Stimulated activated naive CD8-positive, alpha-beta T cell treated with anti-CD3 and anti-CD28 coated beads, Interleukin-15, Interleukin-2, amounts not matched to agents 100 U/mL and 50 U/mL, for 24 hours (primary cell): Measurements from ENCODE around the gene DDAH1.
"Not testable (repeated sequence)": the region's sequence is repeated elsewhere in the genome, so short reads cannot be mapped to it uniquely, and the experiment has no call there.

ENCODE experiments used
- ATAC-seq: fragments of 150-1000 bp; cut with Tn5 transposase; one replicate; pipeline ENCODE4 v1.10.0; 2021
- DNase-seq: peaks from one replicate; pipeline ENCODE4 v3.0.0; 2021

Gene DDAH1

DNA sequence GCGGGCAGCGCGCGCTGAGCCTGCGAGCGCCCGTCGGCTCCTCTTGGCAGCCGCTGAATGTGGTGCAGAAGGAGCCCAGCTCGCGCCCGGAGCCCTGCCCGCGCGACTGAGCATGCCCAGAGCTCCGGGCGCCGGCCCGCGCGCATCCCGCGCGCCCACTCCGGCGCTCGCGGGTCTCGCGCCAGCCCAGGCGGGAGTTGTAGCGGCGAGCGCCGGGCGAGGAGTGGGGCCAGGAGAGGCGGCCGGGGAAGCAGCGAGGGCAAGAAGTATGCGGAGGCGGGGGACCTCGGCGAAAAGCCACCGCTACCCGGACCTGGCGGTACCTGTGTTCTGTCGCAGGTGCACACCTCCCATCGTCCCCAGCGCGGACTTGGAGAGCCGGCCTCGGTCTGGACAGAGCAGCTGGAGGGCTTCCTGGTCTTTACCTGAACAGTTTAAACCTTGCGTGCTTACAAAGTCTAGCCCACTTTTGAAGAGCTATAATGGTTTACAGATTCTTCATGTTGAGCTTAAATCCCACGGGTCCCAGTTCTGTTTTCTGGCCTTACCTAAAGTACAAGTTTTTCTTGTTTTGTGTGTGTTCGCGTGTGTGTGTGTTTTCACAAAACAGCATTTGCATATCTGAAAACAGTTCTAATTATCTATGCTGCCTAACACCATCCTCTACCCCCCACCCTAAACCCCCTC lies at the start of gene DDAH1:
Gene DDAH1 (minus strand): TSS at position 61 of the 687 bp plus-strand sequence. CDS start 114 bp downstream, outside the sequence.
- peak; percentile 14 for DNase-seq
- ATAC-seq: peak; percentile 41

DNA sequence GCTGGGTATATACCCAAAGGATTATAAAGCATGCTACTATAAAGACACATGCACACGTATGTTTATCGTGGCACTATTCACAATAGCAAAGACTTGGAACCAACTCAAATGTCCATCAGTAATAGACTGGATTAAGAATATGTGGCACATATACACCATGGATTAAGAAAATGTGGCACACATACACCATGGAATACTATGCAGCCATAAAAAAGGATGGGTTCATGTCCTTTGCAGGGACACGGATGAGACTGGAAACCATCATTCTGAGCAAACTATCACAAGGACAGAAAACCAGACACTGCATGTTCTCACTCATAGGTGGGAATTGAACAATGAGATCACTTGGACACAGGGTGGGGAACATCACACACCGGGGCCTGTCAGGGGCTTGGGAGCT lies 49.0 kb upstream of the DDAH1 start:
- not testable (repeated sequence) for DNase-seq, ATAC-seq

DNA sequence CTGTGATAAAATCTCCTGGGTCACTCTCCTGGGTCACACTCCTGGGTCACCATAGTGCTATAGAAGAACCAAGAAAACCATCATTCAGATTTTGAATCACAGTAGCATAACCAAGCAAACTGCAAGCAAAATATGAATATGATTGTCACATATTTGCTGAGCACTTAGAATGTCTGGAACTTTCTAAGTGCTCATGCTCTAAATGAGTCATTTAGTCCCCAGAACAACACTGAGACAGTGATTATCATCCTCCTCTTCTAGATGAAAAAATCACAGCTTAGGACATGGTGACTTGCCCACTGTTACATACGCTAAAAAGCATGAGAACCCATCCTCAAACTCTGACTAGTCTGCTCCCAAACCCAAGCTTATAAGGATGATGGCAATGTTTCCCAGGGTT lies 39.5 kb upstream of the DDAH1 start:
- DNase-seq: no peak
- ATAC-seq: no peak

DNA sequence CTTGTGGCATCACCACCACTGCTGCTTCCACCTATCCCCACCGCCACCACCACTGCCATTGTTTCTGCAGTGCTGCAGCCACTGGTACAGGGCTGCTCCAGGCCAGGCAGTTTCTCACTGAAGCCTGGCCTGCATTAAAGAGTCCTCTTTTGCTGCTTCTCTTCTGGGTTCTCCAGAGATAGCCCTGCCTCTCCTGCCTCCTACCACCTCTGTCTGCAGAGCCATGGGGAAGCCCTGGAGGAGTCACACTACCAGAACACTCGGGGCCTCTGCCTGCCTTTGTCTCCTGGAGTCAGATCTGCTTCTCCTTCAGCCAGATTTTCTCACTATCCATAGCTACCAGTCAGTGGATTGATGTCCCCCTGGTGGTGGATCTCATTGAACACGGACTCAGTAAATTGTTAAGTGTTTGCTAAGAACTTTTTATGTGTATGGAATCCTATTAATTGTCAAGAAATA lies 37.7 kb upstream of the DDAH1 start:
- DNase-seq: no peak
- ATAC-seq: no peak

DNA sequence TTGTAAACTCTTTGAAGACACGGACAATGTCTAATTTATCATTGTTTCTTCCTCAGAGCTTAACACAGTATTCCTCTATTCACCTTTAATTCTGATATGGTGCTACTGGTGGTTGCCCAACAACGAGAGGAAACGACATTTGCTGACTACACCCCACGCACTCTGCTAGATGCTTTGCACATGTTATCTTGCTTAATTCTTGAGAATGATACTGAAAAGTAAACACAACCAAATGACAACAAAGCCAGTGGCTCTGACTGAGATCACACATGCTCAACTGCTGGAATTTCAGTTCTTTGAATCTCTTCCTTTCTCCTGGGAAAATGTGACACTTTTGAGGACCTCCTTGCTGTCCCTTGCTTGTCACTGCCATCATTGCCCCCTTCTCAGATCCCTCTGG lies 37.2 kb upstream of the DDAH1 start:
- ATAC-seq (no peak), DNase-seq (no peak)

DNA sequence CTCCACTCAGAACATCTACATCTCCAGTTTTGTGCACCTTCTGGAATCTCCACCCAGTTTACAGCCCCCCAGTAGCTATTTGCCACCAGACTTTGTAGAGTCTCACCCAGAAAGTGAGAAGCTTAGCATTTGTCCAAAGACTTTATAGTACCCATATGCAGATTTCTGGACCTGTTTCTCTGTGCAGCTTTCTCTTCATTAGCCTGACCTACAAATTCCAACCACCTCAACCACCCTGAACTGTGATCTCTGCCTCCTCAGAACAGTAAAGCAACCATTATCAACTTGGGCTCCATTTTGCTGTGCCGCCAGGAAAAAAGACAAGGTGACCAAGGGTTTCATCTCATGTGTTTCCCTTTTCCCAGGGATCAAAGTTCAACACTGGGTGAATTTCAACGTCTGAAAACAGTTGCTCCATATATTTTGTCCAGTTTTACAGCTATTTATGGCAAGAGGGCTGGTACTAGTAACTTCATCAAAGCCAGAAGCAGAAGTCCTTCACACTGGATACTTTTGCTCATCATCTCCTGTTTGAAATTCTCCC lies 36.5 kb upstream of the DDAH1 start:
- ATAC-seq: no peak
- DNase-seq: no peak

DNA sequence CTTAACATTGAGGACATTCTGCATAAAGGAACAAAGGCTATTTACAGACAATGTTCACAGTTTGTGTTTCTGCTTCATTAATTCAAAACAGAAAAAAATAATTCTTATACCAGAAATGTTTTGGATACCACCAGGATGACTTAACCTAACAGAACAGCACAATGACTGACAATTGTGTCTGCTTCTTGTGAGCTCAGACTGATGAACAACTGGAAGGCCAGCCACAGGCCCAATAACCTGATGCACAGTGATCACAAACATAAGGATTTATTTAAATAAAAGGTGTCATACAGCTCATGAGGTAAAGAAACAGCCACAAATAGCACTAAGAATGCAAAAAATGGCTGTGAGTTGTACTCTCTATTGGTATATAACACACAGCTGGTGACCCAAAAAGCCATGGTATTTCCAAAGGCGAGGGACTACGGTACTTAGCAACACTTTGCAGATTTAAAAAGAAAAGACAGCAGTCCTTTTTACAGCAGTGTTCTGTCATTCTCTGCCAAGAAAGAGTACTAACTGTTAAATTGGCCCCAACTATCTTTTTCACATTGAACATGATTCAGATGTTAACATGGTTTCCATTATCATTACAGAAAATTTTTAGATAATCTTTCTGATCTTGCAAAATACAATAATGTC lies 32.1 kb upstream of the DDAH1 start:
- DNase-seq: no peak
- no peak for ATAC-seq

DNA sequence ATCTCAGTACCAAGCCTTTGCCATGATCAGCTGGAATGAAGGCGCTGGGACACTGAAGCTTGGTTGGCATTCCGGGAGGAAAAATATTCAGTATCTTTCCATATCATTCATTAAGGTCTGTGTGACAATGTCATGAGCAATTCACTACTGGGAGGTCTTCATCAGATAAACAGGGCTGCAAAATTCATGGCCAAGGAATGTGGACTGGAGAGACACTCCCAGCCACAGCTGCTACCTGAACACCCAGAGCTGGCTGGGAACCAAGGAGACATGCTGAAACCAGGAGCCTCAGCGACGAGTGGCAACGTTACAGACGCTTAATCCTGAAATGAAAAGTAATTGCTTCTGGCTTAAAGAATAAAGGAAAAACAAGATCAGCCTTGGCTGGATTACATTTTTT lies 30.6 kb upstream of the DDAH1 start:
- ATAC-seq (no peak), DNase-seq (no peak)

DNA sequence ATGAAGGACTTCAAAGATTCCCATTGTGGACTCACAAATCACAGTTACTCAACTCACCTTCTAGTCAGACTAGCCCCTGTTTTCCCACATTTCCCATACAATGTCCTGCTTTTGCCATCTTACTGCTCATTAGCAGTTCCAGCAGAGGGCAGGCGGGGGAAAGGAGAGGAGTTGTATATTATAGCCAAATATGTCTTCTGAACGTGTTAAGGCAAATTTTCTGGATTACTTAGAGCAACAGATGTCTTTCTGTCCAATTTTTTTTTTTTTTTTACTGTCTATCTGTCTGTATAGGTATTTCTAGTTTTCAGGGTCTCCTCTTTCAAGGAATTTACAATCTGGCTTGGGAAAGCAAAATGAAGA lies 29.9 kb upstream of the DDAH1 start:
- DNase-seq (no peak), ATAC-seq (no peak)

DNA sequence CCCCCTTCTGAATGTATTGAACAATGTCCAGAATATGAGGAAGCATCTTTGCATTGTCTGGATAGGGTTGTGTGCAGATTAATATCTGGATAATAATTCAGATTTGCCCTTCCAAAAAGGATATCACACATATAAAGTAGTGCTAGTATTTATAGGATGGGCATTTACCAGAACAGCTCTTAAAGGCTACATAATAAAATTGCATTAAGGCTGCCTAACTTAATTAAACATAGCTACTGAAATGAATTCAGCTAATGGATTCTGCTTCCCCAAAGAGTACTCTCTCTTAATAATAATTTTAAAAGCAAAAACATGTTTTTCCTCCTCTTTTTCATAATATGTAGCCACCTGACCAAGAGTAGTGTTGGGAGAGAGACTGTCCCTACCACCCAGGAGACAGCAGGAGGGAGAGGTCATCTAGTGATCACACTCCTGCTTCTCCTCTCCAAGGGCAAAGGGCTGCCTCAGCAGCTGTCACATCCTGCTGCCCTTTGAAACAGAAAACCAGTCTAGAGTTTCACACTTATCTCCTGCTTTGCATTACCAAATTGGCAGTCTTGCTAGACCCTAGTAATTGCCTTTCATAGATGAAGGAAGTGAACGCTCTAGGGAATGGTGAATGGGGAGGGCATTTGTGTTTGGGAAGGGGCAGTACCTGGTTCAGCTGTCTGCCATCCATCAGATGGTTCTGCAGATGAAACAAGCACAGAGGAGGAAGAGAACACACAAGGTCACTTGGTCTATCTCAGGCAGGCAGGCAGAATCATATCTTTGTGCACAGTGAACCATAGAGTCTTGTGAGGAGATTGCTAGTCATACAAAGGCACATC lies 29.3 kb upstream of the DDAH1 start:
- no peak for DNase-seq
- ATAC-seq: peak; percentile 36

DNA sequence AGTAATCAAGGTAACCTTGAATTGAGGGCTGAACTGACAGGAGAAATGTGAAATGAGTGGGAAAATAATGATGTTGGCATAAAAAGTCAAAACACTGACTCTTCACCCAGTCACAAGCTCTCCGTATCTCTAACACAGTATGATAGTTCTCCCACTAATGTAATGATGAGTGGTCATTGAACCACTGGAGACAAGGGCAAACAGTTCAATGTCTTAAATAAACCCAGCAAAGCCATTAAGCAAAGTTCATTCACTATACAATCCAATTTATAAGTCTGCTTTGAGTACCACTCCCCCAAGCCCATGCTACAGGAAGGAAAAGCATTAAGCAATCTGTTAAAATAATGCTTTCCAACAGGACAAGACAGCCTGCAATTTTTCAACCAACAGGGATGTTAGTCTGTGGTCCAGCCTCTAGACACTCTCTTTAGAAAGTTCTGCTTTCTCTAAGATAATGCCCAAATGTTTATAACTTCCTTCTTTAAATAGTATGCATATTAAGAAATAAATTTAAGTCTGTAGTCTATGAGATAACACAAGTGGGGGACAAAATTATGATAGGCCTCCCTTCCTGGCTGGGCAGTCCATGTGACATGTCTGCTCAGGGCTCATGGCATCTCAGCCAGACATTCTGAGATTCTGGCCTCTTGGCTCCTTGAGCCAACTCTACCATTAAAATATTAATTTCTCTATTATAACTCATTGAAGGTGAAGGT lies 25.5 kb upstream of the DDAH1 start:
- no peak for ATAC-seq
- no peak for DNase-seq

DNA sequence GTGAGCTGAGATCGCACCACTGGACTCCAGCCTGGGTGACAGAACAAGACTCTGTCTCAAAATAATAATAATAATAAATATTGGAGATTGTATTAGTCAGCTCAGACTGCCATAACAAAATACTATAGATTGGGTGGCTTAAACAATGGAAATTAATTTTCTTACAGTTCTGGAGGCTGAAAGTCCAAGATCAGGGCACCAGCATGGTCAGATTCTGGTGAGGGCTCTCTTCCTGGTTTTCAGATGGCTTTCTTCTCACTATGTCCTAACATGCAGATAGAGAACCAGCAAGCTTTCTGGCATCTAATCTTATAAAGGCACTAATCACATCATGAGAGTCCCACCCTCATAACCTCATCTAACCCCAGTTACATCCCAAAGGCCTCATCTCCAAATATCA lies 23.2 kb upstream of the DDAH1 start:
- ATAC-seq (no peak), DNase-seq (no peak)

DNA sequence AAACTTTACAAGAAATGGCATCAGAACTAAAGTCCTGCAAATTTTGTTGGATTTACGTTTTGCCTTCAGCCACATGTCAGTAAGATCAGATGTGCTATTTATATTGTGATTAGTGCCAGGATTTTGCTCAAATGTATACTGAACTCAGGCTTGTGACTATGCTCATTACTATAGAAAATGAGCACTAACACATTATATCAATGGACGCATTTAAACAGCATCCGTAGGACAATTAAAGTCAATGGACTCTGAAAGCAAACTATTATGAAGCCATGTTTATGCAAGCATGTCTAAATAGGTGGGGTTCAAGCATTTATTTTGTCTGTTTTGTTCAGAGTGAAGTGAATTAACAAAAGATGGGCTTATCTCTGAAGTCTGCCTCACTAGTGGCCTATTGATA lies 20.6 kb upstream of the DDAH1 start:
- ATAC-seq (no peak), DNase-seq (no peak)

DNA sequence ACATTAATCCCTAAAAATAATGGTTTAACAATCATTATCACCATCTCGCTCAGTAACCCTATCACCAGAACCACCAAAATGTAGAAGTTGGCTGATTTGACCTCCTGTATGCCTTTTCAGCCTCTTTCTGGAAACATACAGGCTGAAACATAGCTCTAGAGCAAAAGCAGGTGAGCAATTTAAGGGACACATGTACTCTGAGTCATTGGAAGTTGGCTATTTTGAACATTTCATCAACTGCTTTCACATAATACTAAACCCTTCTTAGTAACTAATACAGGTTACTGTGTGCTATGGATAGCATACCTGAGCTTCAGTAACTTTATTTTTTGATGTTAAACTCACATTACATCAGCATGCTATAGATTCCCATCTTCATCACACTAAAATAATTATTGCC lies 19.8 kb upstream of the DDAH1 start:
- no peak for ATAC-seq
- DNase-seq: no peak

DNA sequence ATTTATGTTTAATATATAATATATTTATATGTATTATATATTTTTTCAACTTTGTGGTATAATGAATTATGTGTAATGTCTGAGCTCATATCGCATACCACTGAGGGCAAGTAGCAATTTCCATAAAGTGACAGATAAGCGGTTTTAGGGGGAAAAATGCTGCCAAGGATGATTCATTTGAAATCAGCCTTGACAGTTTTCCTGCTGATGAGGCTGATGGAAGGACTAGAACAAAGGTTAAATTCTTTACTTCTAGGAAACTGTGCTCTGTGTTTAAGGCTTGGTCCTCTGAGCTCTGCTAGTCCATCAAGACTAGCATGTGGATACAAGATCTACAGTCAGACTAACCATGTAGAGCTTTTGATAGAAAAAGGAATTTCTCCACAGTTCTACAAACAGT lies 19.3 kb upstream of the DDAH1 start:
- DNase-seq (no peak), ATAC-seq (no peak)

DNA sequence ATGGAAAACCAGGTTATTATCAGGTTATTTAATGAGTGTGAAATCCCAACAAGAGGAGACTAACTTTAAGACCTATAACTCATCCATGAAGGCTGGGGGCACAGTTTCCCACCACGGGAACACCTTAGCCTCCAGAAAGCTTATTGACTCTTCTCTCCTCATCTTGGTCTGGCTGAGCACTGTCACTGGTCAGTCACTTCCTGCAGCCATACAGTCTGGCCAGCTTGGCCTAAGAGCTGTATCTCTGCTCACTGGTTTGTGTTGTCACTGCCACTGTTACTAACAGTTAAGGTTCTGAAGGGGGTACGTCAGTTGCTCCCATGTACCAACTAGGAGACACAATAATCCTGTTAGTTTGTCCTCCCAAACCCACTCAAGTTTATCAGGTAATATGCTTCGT lies 16.7 kb upstream of the DDAH1 start:
- ATAC-seq: no peak
- no peak for DNase-seq

DNA sequence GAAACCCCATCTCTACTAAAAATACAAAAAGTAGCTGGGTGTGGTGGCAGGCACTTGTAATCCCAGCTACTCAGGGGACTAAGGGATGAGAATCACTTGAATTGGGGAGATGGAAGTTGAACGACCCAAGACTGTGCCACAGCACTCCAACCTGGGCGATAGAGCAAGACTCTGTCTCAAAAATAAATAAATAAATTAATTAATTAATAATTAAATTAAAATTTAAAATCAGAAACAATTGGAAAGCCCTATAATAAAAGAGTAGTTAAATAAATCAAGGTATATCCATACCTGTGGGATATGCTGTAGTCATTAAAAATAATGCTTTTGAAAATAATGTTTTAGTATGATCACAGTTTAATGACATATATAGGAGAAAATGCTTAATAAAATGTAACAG lies 15.6 kb upstream of the DDAH1 start:
- ATAC-seq: no peak
- no peak for DNase-seq

DNA sequence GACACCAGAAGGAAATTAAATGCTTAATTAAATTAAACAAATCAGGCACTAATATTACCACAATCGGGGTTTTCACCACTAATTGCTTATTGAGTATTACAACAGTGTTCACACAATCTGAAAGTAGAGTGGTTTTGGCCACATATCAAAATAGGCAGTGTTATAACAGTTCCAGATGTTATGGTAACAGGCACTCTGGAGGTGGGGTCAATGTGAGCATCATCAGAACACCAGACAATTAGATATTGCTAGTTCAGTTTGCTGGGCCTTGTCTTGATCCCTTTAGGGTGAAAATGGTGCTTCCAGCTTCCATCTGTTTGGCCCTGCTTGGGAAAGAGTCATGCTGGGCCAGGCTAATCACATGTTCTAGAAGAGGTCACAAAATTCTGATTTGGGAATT lies 14.5 kb upstream of the DDAH1 start:
- DNase-seq (no peak), ATAC-seq (no peak)

DNA sequence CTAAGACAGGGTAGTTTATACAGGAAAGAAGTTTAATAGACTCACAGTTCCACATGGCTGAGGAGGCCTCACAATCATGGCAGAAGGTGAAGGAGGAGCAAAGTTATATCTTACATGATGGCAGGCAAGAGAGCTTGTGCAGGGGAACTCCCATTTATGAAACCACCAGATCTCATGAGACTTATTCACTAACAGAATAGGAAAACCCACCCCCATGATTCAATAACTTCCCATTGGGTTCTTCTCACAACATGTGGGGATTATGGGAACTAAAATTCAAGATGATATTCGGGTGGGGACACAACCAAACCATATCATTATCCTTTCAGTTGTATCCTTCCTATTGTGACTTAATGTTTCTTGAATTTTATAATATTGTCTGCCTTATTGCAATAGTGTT lies 13.4 kb upstream of the DDAH1 start:
- ATAC-seq (no peak), DNase-seq (no peak)

DNA sequence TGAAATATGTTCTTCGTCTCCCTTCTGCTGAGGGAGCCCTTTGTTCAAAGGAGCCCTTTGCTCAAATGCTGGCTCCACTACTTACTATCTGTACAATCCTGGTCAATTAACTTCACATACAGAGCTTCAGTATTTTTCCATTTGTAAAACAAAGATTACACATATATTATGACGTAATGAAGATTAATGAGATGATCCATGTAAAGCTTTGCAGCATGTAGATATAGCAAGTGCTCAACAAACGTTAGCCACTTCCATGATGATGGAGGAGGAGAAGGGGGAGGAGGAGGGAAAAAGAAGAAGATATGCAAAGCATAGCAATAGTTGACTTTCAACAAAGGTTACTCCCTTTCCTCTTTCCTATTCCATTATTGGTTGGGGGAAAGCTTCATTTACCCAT lies 10.1 kb upstream of the DDAH1 start:
- ATAC-seq (no peak), DNase-seq (no peak)

DNA sequence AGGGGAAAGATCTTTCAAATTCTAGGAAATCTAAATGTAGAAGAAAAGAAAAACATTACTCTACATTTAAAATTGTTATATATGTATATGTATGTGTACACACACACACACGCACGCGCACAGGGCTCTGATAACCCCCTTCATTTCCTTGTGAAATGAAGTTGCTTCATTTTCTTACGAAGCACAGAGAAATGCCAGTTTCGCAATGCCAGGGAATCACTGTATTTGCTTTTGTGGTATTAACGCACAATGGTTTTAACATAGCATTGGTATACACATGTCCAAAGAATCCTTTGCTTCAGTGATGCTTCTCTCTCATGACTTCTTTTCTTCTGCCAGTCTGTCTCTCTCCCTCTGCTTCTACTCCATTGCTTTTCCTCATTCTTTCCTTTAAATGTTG lies 8.4 kb upstream of the DDAH1 start:
- DNase-seq: no peak
- no peak for ATAC-seq

DNA sequence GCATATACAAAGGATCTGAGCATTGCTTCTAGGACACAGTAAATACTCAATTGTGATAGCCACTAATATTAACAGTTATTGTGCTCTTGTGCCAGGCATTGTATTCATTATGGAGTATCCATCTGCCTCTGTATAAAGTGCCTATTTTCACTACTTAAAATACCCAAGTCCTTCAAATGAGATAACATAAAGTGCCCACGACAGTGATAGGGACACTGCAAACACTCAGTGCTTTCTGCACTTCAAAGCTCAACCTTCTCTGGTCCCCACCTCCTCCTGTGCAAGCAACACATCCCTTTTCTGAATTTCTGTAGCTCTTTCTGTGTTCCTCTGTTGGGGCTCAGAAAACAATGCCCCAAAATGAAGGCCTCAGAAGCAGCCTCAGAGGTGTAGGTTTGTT lies 6.6 kb upstream of the DDAH1 start:
- ATAC-seq (no peak), DNase-seq (no peak)
